Astrocyte (in vitro differentiated cells and primary cell): ENCODE data around the gene PARL.

Experiments
- CTCF ChIP-seq: IDR thresholded peaks from 2 replicates; pipeline ENCODE4 v1.5.1; 2011; ENCODE audit warnings: low read depth, mild to moderate bottlenecking, inconsistent platforms, low read length, moderate library complexity; ENCODE audit not compliant: insufficient read depth
- EZH2 ChIP-seq: IDR thresholded peaks from 2 replicates; pipeline ENCODE4 v1.6.1; 2012; ENCODE audit warnings: mild to moderate bottlenecking, low read length, inconsistent platforms; ENCODE audit not compliant: insufficient read depth

DNA sequence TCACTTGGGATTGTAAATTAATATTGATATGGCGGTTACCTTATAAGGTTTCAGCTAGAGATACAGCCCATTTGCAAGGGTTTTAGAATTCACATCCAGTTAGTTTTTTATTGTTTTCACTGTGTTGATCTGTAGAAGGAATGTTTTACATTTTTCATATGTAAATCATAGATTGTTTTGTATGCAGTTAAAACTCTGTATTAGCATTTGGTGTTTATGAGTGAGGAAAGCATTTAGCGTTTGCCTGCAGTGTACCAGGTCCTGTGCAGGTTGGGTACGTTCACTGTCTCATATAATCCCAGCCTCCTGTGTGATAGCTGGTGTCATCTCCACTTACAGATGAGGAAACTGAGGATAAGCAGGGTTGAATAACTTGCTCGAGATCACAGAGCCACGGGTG, 83.1 kb downstream of the PARL start:
- TF ChIP-seq EZH2 (no peak), CTCF (no peak)
